Body of pancreas (tissue), 4 donors: ENCODE results near the gene SLC9A9. TPM values are rescaled to one million over a fixed set of nuclear protein-coding genes. Genes with fewer than 3 reads are reported as not detected.

Source experiments
- ATAC-seq: fragments of 150-250 bp; one replicate; pipeline ENCODE4 v1.9.1; 2016
- DNase-seq, 4 donors: peaks; one replicate each; pipeline ENCODE4 v3.0.0-alpha.2; 2019
- H3K27ac ChIP-seq, 4 donors: fragments of 200-600 bp; sonication (generic); 1 replicate in 3 of 4; 2 replicates in 1 of 4; pipeline versions ENCODE4 v1.5.1 to v1.6.1; 2016 to 2019; ENCODE audit warnings: mild to moderate bottlenecking in 1 of 4, mixed read lengths in 1 of 4, moderate library complexity in 1 of 4
- H3K27me3 ChIP-seq, 2 donors: fragments of 200-600 bp; sonication (generic); one replicate each; pipeline ENCODE4 v1.6.0; 2016; ENCODE audit warnings: mild to moderate bottlenecking in 1 of 2
- H3K36me3 ChIP-seq, 2 donors: fragments of 200-600 bp; sonication (generic); replicated peaks in 1 of 2; 2 replicates each; pipeline ENCODE4 v1.5.1; 2016; ENCODE audit warnings: low read depth in 2 of 2; ENCODE audit not compliant: insufficient read depth in 1 of 2
- H3K4me1 ChIP-seq: fragments of 200-600 bp; sonication (generic); one replicate; pipeline ENCODE4 v1.6.0; 2016
- H3K4me3 ChIP-seq, 2 donors: fragments of 200-600 bp; sonication (generic); 1 replicate in 1 of 2; 2 replicates in 1 of 2; pipeline ENCODE4 v1.5.1; 2016 to 2019
- H3K9me3 ChIP-seq, 3 donors: fragments of 200-600 bp; sonication (generic); 1 replicate in 2 of 3; 2 replicates in 1 of 3; pipeline ENCODE4 v1.5.1; 2016
- POLR2A ChIP-seq, 3 donors: fragments of 450-650 bp; IDR thresholded peaks; one replicate each; pipeline ENCODE4 v1.6.1; 2016; ENCODE audit warnings: antibody characterized with exemption in 3 of 3, mild to moderate bottlenecking in 2 of 3
- WGBS, 2 donors: methylation state at CpG; one replicate each; pipeline ENCODE4 v1.1.5; 2017; 5-methylcytosine and 5-hydroxymethylcytosine counted together
- intact Hi-C: fragments of 100-400 bp; cut with DNase I; formaldehyde crosslinking; loops from one replicate; pipeline ENCODE4 v1.15.1; 2023
- total RNA-seq, 2 donors: library from RNA; depleted of rRNA; stranded (reverse); fragments of >200 nt; gene quantifications; one replicate each; pipeline ENCODE4 v1.1.0, GENCODE V29; 2016
- TF ChIP-seq, protein P1 (sequence below), 7 experiments: fragments of 450-650 bp in 4 of 7; fragments of 200-600 bp in 3 of 7; sonication (generic) in 3 of 7; IDR thresholded peaks; one replicate each; pipeline ENCODE4 v1.5.1; 2016 to 2019; ENCODE audit warnings: antibody characterized with exemption in 7 of 7

SLC9A9 gene
- total RNA-seq, 2 donors from 2014 or later: 1.6 to 2.3 TPM

DNA sequence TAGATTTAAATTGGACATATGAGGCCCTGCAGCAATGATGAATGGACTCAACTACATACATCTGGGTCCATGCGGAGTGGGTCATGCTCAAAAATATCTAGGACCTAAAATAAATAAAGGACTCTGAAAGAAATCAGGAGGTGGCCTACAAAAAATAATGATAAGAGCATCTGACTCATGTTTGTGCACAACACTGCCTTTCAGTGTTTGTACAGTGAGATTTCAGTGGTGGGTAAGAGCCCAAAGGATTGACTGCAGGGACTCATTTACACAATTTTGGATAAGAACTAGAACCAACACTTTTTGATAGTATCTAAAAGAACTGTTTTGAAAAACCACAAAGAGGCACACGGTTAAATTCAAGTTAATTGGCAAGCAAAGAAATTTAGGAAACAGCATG is 285.5 kb downstream of the SLC9A9 start:
- H3K27me3 ChIP-seq: no peaks in the 10 kb centered on the region
- intact Hi-C loops: no loop called here
- no peak for TF ChIP-seq POLR2A (IDR thresholded peaks at IDR 0.05)
- TF ChIP-seq, protein P1, sequence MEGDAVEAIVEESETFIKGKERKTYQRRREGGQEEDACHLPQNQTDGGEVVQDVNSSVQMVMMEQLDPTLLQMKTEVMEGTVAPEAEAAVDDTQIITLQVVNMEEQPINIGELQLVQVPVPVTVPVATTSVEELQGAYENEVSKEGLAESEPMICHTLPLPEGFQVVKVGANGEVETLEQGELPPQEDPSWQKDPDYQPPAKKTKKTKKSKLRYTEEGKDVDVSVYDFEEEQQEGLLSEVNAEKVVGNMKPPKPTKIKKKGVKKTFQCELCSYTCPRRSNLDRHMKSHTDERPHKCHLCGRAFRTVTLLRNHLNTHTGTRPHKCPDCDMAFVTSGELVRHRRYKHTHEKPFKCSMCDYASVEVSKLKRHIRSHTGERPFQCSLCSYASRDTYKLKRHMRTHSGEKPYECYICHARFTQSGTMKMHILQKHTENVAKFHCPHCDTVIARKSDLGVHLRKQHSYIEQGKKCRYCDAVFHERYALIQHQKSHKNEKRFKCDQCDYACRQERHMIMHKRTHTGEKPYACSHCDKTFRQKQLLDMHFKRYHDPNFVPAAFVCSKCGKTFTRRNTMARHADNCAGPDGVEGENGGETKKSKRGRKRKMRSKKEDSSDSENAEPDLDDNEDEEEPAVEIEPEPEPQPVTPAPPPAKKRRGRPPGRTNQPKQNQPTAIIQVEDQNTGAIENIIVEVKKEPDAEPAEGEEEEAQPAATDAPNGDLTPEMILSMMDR (IDR thresholded peaks at IDR 0.05): no peak

DNA sequence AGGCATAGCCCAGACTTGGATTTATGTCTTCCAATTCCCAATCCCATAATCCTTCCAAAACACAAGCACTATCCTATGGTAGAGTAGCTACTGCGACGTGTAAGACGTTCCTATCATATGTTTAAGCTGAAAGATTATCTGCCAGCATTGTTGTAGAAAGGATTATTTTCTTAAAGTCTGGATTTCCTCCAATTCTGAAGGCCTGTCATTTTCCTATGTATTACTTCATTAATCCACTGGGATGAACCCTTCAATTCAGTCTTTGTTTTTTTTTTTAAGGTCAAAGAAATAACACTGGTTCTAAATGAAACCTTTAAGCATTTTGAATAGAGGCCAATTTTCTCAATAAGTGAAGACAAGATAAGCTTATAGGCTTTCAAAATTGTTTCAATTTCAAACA is 289.0 kb downstream of the SLC9A9 start:
- Histone ChIP-seq H3K4me1 (no peaks in the 10 kb centered on the region), H3K27ac (no peak overlapping the region), H3K4me3 (no peak overlapping the region), H3K36me3 (no peaks in the 10 kb centered on the region), H3K27me3 (no peaks in the 10 kb centered on the region), H3K9me3 (no peaks in the 10 kb centered on the region)
- TF ChIP-seq POLR2A (IDR thresholded peaks at IDR 0.05): no peak
- TF ChIP-seq, protein P1 (IDR thresholded peaks at IDR 0.05): no peak
- no peak for DNase-seq
- intact Hi-C loops: no loop called here
- 81 to 83% methylated on average over 3 of the region's 3 CpGs for WGBS, 2 donors
- ATAC-seq: no peak

More for the DNA sequence above, 285.5 kb downstream of the SLC9A9 start:
- 22 to 50% methylated on average over 2 of the region's 2 CpGs for WGBS, 2 donors
- no peaks in the 10 kb centered on the region for H3K9me3 ChIP-seq
- H3K4me1 ChIP-seq: no peaks in the 10 kb centered on the region
- no peak overlapping the region for H3K27ac ChIP-seq
- H3K36me3 ChIP-seq: no peaks in the 10 kb centered on the region
- ATAC-seq (no peak), DNase-seq (no peak)
- no peak overlapping the region for H3K4me3 ChIP-seq

DNA sequence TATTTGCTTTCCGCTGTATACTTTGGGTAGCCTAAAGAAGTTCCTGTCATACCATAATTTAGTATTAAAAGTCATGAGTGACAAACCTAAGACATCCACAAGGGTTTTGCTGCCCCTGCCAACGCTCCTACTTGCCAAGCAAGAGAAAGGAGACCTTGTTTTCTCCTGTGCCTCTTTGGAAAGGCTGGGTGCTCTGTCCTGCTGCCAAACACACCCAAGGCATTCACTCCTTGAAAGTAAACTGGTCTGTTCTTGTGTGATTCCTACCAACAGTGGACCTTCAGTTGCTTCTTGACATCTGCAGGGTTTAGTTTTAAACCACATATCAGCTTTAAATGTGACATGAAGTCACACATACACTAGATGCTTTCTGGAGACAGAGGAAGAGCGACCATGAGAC is 295.4 kb downstream of the SLC9A9 start:
- WGBS, 2 donors: 52 to 56% methylated on average over 3 of the region's 3 CpGs
- no peak overlapping the region for H3K27ac ChIP-seq
- intact Hi-C loops: no loop called here
- TF ChIP-seq POLR2A (IDR thresholded peaks at IDR 0.05): no peak
- TF ChIP-seq, protein P1 (IDR thresholded peaks at IDR 0.05): no peak
- no peak for DNase-seq
- no peaks in the 10 kb centered on the region for H3K27me3 ChIP-seq
- no peaks in the 10 kb centered on the region for H3K36me3 ChIP-seq
- H3K4me3 ChIP-seq: no peak overlapping the region
- ATAC-seq: no peak
- H3K4me1 ChIP-seq: no peaks in the 10 kb centered on the region
- no peaks in the 10 kb centered on the region for H3K9me3 ChIP-seq

DNA sequence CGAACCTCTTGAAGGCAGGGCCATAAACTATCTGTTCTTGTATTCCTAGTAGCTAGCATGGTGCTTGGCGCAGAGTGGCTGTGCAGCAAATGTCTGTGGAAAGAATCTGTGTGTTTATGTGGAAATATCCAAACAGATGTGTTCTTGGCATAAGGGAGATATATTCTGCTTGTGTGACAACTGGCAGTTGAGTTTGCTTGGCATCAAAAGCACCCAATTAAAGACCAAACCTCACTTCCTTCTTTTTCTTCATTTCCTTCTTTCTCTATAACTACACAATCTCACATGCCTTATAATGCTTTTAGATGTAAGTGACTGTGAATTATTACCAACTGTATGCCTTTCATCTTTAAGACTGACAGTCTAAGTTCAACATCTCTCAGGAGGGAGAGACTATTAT is 296.5 kb downstream of the SLC9A9 start:
- H3K4me1 ChIP-seq: no peaks in the 10 kb centered on the region
- no peak for ATAC-seq
- H3K27ac ChIP-seq: no peak overlapping the region
- WGBS, 2 donors: 84 to 88% methylated on average over 2 of the region's 2 CpGs
- H3K4me3 ChIP-seq: no peak overlapping the region
- H3K9me3 ChIP-seq: no peaks in the 10 kb centered on the region
- intact Hi-C loops: no loop called here
- no peaks in the 10 kb centered on the region for H3K36me3 ChIP-seq
- TF ChIP-seq, protein P1 (IDR thresholded peaks at IDR 0.05): no peak
- no peak for TF ChIP-seq POLR2A (IDR thresholded peaks at IDR 0.05)
- no peak for DNase-seq
- H3K27me3 ChIP-seq: no peaks in the 10 kb centered on the region

DNA sequence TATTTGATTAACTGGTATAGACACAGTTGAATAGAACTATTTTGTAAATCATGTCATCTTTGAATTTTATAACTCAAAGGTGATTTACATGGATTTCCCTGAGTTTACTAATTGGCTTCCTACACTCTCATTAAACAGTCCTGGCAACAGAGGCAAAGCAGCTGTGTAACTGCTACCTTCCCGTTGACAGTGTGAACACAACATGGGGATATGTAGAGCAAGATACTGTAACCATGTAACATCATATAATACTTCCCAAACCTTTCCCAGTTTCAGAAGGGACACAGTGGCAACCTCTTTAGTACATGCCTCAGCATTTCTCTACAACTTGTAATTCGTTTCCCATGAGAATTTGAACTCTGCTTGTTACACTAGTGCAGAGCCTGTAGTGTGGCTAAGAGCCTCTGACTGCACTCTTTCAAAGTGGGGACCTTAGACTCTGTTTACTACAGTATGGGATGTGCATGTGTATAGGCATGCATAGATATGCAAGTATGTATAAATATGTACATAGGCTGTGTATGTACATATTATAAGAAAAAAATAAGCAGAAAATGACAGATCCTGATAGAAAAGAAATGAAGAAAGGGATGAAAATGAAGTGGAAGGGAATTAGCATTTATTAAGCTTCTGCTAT is 299.3 kb downstream of the SLC9A9 start:
- WGBS, 2 donors: 33 to 68% methylated on average over 2 of the region's 2 CpGs
- no peak for ATAC-seq
- Histone ChIP-seq H3K9me3 (no peaks in the 10 kb centered on the region), H3K4me3 (no peak overlapping the region), H3K36me3 (no peaks in the 10 kb centered on the region), H3K27ac (no peak overlapping the region), H3K4me1 (no peaks in the 10 kb centered on the region), H3K27me3 (no peaks in the 10 kb centered on the region)
- DNase-seq: no peak
- intact Hi-C loops: no loop called here
- TF ChIP-seq POLR2A (IDR thresholded peaks at IDR 0.05): no peak
- TF ChIP-seq, protein P1 (IDR thresholded peaks at IDR 0.05): no peak
